ENCODE measurements around the gene VPS51. TPM values are rescaled to one million over a fixed set of nuclear protein-coding genes. Genes with fewer than 3 reads are reported as not detected.
A peak's percentile ranks its signal among the peaks of the same experiment; 100 is the strongest.

VPS51 gene
- total and polyA plus RNA-seq, 2 of the 4 experiments (the other 2 are of a cell fraction): 56.3 to 113 TPM

- Histone ChIP-seq H3K27ac (ENCODE audit: insufficient read depth, low read length) (no peak overlapping the region), H3K4me2 (ENCODE audit: low read depth, low read length) (no peak overlapping the region), H2BK15ac (ENCODE audit: low read depth, low read length) (no peak overlapping the region), H2AFZ (replicated peaks; ENCODE audit: low read length, poor library complexity) (no peak overlapping the region), H3K9me1 (ENCODE audit: insufficient read depth, low read length) (0 out of 2 replicates have a peak, but pooled peaks cover 4% of the 10 kb centered on the region), H4K20me1 (ENCODE audit: insufficient read depth, low read length) (peaks cover 14% of the 10 kb centered on the region; the same call in 1 of the 2 replicates), H3K27me3 (ENCODE audit: control insufficient read depth, insufficient read depth, low read length) (no peaks in the 10 kb centered on the region), H4K5ac (ENCODE audit: low read depth, low read length) (no peak overlapping the region), H3K4ac (ENCODE audit: low read depth, low read length) (no peak overlapping the region), H3K4me1 (ENCODE audit: control insufficient read depth, insufficient read depth, low read length) (no peaks in the 10 kb centered on the region), H3K36me3 (ENCODE audit: control insufficient read depth, insufficient read depth, low read length) (peaks cover 68% of the 10 kb centered on the region), H2AK5ac (ENCODE audit: low read depth, low read length) (no peak overlapping the region), H3K4me3 (ENCODE audit: insufficient read depth, low read depth, low read length) (no peak overlapping the region), H3K56ac (ENCODE audit: extremely low read depth, insufficient read depth, low read length) (no peak overlapping the region), H3K23ac (ENCODE audit: low read depth, low read length) (no peak overlapping the region), H2BK5ac (ENCODE audit: low read depth, low read length, poor library complexity, severe bottlenecking) (no peak overlapping the region), H3K79me1 (ENCODE audit: low read depth in 1 of 2, low read length in 2 of 2) (peaks cover 20 to 59% of the 10 kb centered on the region in 2 experiments), H2BK120ac (ENCODE audit: low read depth, low read length) (no peak overlapping the region), H4K8ac (ENCODE audit: low read depth in 2 of 2, low read length in 2 of 2) (peak overlapping the region in 1 of 2 experiments; percentile 14; a peak in 1 of 4 replicates), H3K14ac (replicated peaks; ENCODE audit: low read depth, low read length) (no peak overlapping the region), H2BK20ac (ENCODE audit: low read depth, low read length) (0 out of 2 replicates have a peak overlapping the region, but pooled peaks have one; percentile 20), H4K91ac (ENCODE audit: insufficient read depth, low read depth, low read length) (no peak overlapping the region), H3K9me3 (ENCODE audit: control insufficient read depth, insufficient read depth, low read length) (no peaks in the 10 kb centered on the region), H2AK9ac (replicated peaks; ENCODE audit: low read depth, low read length, poor library complexity) (peak overlapping the region; percentile 82), H3K9ac (ENCODE audit: low read depth, low read length) (no peak overlapping the region), H3K18ac (ENCODE audit: low read depth, low read length) (no peak overlapping the region)
- in situ Hi-C loops (cut with MboI; ENCODE audit: low sequenced_read_pairs) (no loop called here), dilution Hi-C loops (cut with HindIII; ENCODE audit: low sequenced_read_pairs, unreplicated experiment) (no loop called here), intact Hi-C loops (cut with micrococcal nuclease) (no loop called here)
- WGBS, 2 experiments (ENCODE audit: extremely low coverage in 2 of 2, insufficient read length in 1 of 2): no CpG with 5 or more reads among the region's 6 CpGs
- ChIA-PET POLR2A (ENCODE audit: unreplicated experiment) (interaction anchor here (0.5 kb wide), 1 partner anchor 12 kb away, joined by 3 read pairs; no protein-coding TSS in a partner anchor), CTCF (no interaction called here)
- ATAC-seq (ENCODE audit: low read depth) (no peak), DNase-seq (no peak)
- no TSS peak for BruUV-seq (replicated peaks)
- no peak for TF ChIP-seq RCOR1 (IDR thresholded peaks at IDR 0.05; ENCODE audit: insufficient replicate concordance, low read length)
- no peak for TF ChIP-seq BHLHE40 (IDR thresholded peaks at IDR 0.05; ENCODE audit: low read depth, low read length)
- TF ChIP-seq CEBPB (IDR thresholded peaks at IDR 0.05; ENCODE audit: low read depth, low read length): no peak
- no peak for TF ChIP-seq RFX5 (IDR thresholded peaks at IDR 0.05; ENCODE audit: low read depth, low read length)
- no peak for TF ChIP-seq NFE2L2 (IDR thresholded peaks at IDR 0.05; ENCODE audit: low read depth, low read length)
- no peak for TF ChIP-seq USF2 (IDR thresholded peaks at IDR 0.05; ENCODE audit: low read depth, low read length)
- TF ChIP-seq MAFK (IDR thresholded peaks at IDR 0.05; ENCODE audit: low read depth, low read length): no peak
- no peak for TF ChIP-seq CHD1 (IDR thresholded peaks at IDR 0.05; ENCODE audit: low read depth, low read length)
- TF ChIP-seq CTCF (conservative IDR thresholded peaks at IDR 0.05; ENCODE audit: low read depth, low read length): no peak
- no peak for TF ChIP-seq FOS (IDR thresholded peaks at IDR 0.05; ENCODE audit: low read depth, low read length)
- TF ChIP-seq, protein P1, sequence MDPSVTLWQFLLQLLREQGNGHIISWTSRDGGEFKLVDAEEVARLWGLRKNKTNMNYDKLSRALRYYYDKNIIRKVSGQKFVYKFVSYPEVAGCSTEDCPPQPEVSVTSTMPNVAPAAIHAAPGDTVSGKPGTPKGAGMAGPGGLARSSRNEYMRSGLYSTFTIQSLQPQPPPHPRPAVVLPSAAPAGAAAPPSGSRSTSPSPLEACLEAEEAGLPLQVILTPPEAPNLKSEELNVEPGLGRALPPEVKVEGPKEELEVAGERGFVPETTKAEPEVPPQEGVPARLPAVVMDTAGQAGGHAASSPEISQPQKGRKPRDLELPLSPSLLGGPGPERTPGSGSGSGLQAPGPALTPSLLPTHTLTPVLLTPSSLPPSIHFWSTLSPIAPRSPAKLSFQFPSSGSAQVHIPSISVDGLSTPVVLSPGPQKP (IDR thresholded peaks at IDR 0.05; ENCODE audit: borderline replicate concordance, low read depth, low read length): no peak
- no peak for TF ChIP-seq RAD21 (IDR thresholded peaks at IDR 0.05; ENCODE audit: low read length)
- TF ChIP-seq POLR2A (IDR thresholded peaks at IDR 0.05; ENCODE audit: low read depth, low read length): no peak
- TF ChIP-seq SMC3 (IDR thresholded peaks at IDR 0.05; ENCODE audit: low read depth, low read length): no peak
- TF ChIP-seq MXI1 (IDR thresholded peaks at IDR 0.05; ENCODE audit: borderline replicate concordance, low read depth, low read length): no peak
- no peak for TF ChIP-seq MAZ (IDR thresholded peaks at IDR 0.05; ENCODE audit: borderline replicate concordance, low read depth, low read length)
Measured at GRCh38 chr11:65126624-65127274, 30.7 kb downstream of the VPS51 start.

All from IMR-90 (cell line).